CMK (cell line): ENCODE results near the gene SOCS2.

Experiments
- DNase-seq: peaks from one replicate; pipeline ENCODE4 v3.0.0-alpha.2; 2010; ENCODE audit warnings: low read depth

The SOCS2 gene

DNA sequence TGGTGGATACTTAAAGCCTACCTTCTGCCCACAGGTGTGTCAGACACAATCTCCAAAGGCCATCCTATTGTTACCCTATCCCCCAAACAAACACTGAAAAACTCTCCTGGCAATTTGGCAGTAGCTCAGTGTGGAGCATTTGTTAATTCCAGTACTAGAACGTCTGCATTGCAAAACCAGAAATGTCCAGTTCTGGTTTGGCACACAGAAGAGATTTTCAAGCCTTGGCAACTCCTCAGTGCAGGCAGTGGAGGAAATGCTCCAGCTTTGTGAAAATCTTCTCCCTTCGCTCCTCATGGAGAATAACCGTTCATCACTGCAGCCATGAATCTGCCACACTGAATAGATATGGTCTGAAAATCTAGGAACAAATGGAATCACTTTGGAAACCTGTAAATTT lies 5.3 kb upstream of the SOCS2 start:
- DNase-seq: no peak

DNA sequence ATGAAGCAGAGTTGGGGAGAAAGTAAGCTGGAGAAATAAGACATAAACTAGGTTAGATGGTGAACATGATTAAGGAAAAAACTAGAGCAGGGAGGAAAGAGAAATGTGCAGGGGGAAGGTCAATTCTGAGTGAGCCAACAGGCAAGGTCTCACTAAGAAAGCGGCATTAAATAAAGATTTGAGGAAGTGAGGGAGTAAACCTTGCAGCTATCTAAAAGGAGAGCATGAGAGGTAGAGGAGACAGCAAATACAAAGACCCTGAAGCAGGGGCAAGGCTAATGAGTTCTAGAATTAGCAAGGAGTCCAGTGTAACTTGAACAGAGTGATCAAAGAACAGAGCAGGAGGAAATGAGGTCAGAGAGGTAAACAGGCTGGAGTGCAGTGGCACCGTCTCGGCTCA lies 4.4 kb upstream of the SOCS2 start:
- DNase-seq: no peak

- DNase-seq: no peak
Observed at GRCh38 chr12:93569301-93569655, 3.2 kb upstream of the SOCS2 start.

- DNase-seq: peak; percentile 75
Observed at GRCh38 chr12:93569656-93570551, 2.6 kb upstream of the SOCS2 start.

DNA sequence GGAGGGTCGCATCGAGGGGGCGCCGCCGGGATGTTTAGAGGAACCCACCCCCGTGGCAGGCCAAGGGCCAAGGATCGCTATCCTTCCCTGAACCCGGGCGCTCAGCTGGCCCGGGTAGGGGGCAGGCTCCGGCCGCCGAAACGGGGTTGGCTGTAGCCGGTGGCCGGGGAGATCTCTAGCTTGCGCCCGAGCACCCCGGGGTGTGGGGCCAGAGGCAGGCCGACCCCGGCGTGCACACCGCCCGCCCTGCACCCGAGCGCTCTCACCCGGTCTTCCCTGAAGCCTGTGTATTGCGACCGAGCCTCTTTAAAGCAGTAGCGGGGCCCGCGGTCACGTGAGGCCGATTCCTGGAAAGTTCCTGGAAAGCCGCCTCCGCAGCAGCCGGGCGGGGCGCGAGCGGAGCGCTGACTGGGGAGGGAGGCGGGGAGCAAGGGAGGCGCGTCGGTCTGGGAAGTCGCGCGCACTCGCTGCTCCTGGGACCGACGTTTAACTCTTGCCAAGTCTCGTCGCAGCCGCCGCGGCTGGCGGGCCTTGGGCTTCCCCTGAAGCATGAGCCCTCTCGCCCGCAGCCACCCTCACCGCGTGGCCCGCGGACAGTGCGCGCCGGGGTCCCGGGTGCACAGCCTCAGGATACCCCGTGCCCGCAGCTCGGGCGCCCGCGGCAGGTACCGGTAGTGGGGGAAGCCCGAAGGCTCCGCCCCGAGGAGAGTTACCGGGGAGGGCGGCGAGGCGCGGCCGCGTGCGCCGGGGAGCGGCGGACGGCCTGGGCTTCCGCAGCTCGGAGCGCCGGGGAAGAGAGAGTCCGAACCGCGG lies 1.7 kb upstream of the SOCS2 start:
- DNase-seq: peak; percentile 68

- DNase-seq: peak; percentile 51
Observed at GRCh38 chr12:93571365-93571924, 1.0 kb upstream of the SOCS2 start.

GRCh38 chr12:93572712-93573551 lies 457 bp downstream of the SOCS2 start:
- no peak for DNase-seq

GRCh38 chr12:93573552-93574223 lies 1.2 kb downstream of the SOCS2 start:
- DNase-seq: no peak

- no peak for DNase-seq
Observed at GRCh38 chr12:93577222-93577621, 4.7 kb downstream of the SOCS2 start.

DNA sequence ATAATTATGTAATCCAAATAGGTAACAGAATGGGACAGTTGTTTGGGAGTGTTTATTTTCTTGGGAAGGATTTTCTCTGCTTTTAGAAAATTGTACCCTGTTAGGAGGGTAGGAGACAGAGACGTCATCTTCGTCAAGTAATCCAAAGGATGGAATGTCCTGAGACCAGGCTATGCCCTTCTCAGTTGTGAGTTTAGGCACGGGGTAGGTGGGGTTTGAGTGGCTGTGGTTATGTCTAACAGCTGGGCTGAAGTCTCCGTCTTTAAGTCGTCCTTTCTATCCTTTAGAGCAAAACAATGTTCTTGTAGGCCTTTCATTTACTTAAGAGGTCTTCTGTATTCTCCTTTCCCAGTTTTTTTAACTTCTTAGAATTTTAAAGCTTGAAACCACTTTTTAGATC lies 5.7 kb downstream of the SOCS2 start:
- no peak for DNase-seq

- no peak for DNase-seq
Observed at GRCh38 chr12:93580682-93581081, 8.2 kb downstream of the SOCS2 start.

DNA sequence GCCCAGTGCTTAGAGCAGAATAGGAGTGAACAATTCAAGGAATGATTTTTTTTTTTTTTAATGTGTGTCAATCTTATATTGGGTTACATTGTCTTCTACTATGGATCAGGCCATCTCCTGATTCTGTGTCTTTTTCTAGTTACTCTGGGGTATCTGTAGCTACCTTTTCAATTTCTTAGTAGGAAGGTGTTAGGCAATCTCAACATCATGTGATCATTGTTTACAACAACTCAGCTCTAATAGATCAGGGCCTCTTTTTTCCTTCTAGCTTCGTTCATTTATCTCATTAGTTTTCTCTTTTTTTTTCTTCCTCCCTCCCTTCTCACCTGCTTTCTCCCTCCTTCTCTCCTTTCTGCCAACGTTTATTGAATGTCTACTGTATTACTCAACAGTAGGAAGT lies 8.9 kb downstream of the SOCS2 start:
- no peak for DNase-seq

- DNase-seq: no peak
Observed at GRCh38 chr12:93582351-93582750, 9.9 kb downstream of the SOCS2 start.

DNA sequence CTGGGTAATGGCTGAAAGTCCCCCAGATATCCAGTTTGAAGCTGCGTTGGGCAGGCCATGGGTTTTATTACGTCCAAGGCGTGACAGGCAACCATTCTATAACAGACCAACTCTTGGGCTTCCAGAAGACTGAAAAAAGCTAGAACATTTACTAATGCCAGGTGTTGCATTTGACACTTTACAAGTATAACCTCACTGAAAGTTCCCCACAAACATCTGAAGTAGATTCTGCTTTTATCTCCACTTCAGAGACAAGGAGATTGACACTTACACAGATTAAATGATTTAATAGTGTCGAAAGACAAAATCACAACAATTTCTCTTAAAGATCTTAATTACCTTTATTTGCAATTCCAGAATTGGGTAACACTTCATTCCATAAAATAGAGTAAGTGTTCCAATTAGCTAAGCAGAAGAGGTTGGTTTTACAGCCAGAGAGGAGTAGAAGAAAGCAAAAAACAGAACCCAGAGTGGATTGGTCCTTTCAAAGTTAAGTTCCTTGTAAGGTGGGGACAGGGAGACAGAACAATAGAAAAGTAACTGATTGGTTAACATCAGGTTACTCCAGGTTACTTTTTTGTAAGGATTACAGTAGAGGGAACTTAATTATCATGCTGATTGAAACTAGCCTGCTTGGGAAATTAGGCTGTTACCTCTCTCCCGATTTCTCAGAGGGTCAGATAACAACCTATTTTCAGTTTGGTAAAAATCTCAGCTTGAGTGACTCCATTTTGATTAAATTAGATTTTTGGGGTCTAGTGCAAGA lies 11.3 kb downstream of the SOCS2 start:
- no peak for DNase-seq

DNA sequence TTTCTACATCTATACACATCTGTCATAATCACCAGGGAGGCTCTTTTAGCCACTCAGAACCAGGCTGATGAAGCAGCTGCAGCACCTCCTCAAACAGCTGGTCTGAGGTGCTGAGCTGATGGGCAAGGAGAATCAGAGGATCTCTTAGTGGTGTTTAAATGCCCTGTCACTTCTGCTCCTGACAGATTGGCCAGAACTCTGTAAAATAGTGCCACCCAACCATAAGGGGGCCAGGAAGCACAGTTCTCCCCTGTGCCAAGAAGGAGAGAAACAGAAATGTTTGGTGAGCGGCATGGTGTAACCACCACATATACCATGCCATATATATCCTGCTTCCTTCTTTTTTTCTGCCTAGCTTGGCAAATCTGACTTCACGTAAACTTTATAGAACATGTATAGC lies 12.8 kb downstream of the SOCS2 start:
- no peak for DNase-seq

DNA sequence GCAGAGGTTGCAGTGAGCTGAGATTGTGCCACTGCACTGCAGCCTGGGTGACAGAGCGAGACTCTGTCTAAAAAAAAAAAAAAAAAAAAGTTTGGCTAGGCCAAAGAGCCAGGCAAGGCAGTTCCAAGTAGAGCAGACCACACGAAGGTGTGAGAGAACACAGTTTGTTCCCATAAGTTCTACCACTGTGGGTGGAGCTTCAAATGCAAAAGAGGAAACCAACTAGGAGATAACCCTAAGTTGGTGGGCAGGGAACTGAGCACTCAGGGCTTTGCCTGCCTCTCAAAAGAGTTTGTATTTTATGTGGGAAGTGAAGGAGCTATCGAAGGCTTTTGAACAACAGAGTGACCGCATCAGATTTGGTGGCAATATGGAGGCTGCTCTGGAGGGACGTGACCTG lies 15.1 kb downstream of the SOCS2 start:
- DNase-seq: no peak

- DNase-seq: no peak
Observed at GRCh38 chr12:93589081-93589480, 16.6 kb downstream of the SOCS2 start.

GRCh38 chr12:93591137-93591868 lies 18.8 kb downstream of the SOCS2 start:
- no peak for DNase-seq

DNA sequence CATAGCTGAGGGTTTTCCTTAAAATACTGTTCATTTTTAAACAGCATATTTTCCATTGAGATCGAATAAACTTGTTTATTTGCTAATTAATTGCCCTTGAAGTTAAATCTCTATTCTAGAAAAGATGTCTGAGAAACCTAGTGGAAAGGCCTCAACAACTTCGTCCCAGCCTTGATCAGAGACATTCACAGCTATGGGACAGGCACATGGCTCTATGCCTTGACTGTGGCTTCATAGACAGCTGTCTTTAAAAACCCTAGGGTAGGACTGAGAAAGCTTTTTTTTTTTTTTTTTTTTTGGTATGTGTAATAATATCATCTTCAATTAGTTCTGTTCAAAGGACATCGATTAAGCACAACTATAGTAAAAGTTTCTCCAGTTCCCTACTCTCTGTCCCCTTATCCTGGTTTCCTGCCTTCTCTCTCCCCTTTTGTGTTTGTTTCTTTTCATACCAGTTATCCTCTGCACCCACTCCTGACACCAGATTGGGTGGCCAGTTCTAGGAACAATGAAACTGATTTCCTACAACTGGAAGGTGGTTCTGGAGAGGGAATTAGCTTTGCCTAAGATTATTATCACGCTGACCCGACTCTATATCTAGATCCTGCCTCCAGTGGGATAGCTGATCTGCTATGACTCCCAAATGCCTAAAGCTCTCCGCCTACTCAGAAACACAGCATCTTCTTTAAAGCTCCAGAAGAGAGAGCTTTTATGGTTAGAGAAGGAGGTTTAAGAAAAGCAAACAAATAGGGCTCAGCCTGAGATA lies 20.3 kb downstream of the SOCS2 start:
- no peak for DNase-seq
